Activated CD4-positive, alpha-beta T cell treated with anti-CD3 and anti-CD28 coated beads, Interleukin-2, Interleukin-6, amounts not matched to agents 100 ng/mL and 50 ng/mL, durations not matched to agents 16 hours and 8 hours (primary cell): ENCODE measurements around the gene TGIF1.

ENCODE experiments used
- DNase-seq: peaks from one replicate; pipeline ENCODE4 v3.0.0-alpha.2; 2020

Gene TGIF1

GRCh38 chr18:3486512-3486911 lies 36.5 kb downstream of the TGIF1 start:
- no peak for DNase-seq

DNA sequence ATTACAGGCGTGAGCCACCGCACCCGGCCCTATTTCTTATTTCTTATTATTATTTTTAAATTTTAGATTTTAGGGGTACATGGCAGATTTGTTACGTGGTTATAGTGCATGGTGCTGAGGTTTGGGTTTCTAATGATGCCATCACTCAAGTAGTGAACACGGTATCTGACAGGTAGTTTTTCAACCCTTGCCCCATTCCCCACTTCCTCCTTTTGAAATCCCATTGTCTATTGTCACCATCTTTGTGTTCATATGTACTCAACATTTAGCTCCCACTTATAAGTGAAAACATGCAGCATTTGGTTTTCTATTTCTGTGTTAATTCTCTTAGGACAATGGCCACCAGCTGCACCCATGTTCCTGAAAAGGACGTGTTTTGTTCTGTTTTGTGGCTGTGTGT lies 39.5 kb downstream of the TGIF1 start:
- DNase-seq, result no peak

DNA sequence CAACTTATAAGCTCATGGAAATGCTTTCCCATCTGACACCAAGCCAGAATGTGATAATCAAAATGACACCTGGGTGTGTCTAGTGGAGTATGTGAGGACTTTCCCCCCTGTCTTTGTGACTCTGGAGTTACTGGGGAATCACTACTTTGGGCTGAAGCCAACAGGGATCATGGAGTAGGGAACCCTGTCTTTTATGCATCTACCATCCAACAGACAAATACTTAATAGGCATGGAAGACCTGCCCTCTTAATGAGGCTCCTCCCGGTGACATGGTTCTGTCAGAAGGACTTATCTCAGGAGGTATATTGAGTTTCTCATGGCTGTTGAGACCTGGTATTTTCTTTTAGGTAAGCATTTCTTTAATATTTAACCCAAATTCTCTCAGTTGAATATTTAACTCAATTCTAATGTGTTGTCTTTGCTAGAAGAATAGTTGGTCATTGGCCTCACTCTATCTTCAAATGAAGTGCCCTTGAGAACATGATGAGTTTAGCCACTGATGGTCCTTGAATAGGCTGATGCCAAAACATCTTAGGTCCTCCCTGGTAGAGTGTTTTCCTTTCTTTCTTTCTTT lies 42.1 kb downstream of the TGIF1 start:
- no peak for DNase-seq

- no peak for DNase-seq
Observed at GRCh38 chr18:3492721-3493120, 42.7 kb downstream of the TGIF1 start.

DNA sequence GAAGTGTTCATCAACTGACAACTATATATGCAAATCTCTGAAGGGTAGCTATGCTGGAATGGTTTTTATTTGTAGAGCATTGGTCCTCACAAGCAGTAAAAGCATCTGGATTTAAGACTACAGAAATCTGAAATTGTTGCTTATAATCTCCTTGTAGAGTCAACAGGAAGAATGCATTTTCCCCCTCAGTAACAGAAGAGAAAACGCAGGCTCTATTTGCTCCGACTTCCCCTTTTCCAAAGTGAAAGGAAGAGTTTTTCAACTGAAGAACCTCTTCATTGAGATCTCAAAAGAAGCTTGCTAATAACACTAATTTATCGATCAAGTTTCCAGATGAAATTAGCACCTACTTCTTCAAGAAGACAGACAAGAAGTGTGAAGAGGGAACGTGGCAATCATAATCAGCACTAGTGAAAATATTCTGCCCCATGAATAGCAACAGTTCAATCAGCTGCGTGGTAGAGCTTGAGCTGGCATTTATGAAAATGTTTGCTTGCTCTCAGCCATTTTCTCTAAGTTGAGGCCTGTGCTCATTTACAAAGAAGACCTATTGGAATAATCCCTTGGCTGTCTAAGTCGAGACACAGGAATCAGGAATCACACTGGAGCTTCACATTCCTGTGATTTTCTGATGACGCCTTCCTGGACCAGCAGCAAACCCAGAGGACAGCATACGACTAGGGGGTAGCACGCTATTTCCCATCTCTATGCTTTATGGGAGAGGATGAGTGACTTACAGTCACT lies 43.7 kb downstream of the TGIF1 start:
- no peak for DNase-seq

DNA sequence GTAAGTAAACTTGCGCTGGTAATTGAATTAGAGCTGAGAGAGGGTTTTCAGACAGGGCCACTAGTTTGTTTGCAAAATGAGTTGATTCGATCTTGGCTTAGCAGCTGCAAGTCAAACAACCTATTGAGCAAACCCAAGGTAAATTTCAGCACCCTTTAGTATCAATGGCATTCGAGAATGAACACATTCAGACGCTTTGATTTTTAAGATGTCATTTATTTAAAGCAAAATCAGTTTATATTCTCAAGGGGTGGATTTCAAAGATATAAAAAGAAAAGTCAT lies 44.2 kb downstream of the TGIF1 start:
- DNase-seq, result no peak

- DNase-seq, result no peak
Observed at GRCh38 chr18:3494569-3494968, 44.6 kb downstream of the TGIF1 start.

GRCh38 chr18:3495691-3496430 lies 45.9 kb downstream of the TGIF1 start:
- no peak for DNase-seq

- DNase-seq, result peak; percentile 9
Observed at GRCh38 chr18:3498698-3499471, 48.9 kb downstream of the TGIF1 start.

- no peak for DNase-seq
Observed at GRCh38 chr18:3499501-3499900, 49.5 kb downstream of the TGIF1 start.

- DNase-seq, result no peak
Observed at GRCh38 chr18:3500016-3500415, 50.0 kb downstream of the TGIF1 start.

GRCh38 chr18:3502650-3503049 lies 52.7 kb downstream of the TGIF1 start:
- no peak for DNase-seq

GRCh38 chr18:3504637-3505036 lies 54.7 kb downstream of the TGIF1 start:
- no peak for DNase-seq

DNA sequence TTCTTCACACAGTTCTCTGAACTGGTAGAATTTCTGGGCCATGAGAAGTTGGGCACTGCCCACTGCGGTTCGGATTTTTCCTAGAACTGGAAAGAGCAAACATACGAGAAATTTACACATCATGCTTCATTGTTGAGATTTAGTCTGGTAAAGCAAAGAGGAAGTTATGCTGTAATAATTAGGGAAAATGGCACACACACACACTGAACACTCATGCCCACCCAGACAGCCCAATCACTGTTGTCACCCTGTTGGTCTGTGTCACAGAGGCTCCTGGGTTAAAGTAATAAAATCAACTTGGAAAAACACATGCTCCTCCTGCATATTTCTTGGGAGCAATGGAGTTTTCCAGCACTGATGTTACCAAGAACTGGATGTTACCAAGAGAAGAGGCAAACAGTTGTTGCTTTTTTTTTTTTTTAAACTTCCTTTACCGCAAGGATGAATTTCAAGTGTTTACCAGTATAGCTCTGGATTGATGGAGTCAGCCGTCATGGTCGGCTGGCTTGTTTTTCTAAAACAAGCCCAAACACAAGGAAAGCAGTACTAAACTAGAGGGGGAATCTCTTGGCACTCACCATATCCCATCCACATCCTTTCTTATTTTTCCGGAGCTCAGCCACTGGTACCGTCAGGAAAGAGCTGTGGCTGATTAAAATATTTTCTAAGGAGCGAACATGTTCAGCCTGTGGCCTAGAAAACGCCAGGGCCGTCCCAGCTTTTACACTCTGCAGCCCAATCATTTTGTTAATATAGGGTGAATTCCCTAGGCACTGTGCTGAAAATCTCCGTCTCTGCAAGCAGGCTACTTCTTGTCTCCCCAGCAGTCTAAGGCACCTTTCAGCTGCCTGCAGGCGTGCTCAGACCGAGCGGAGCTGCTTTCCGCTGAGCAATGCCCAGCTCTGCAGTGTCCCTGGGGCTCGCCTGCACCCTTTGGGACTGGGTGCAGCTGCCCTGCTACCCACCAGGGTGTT lies 58.9 kb downstream of the TGIF1 start:
- DNase-seq, result no peak
